GM21825 (cell line): Measurements from ENCODE around the gene DUSP5.

Experiments
- ATAC-seq: cut with Tn5 transposase; IDR thresholded peaks from one replicate; pipeline ENCODE4 v1.9.1; 2021; ENCODE audit warnings: mild to moderate bottlenecking, moderate library complexity; ENCODE audit not compliant: unreplicated experiment

DUSP5 gene

GRCh38 chr10:110535958-110536891, 38.5 kb downstream of the DUSP5 start:
- ATAC-seq, result peak; percentile 88

GRCh38 chr10:110539091-110539490, 41.4 kb downstream of the DUSP5 start:
- ATAC-seq, result no peak

- no peak for ATAC-seq
Measured at GRCh38 chr10:110540031-110540430, 42.3 kb downstream of the DUSP5 start.

GRCh38 chr10:110544958-110545537, 47.3 kb downstream of the DUSP5 start:
- no peak for ATAC-seq

- no peak for ATAC-seq
Measured at GRCh38 chr10:110546077-110546476, 48.4 kb downstream of the DUSP5 start.

GRCh38 chr10:110546499-110547110, 48.9 kb downstream of the DUSP5 start:
- no peak for ATAC-seq

GRCh38 chr10:110547139-110547761, 49.5 kb downstream of the DUSP5 start:
- peak; percentile 54 for ATAC-seq

- no peak for ATAC-seq
Measured at GRCh38 chr10:110548002-110548401, 50.3 kb downstream of the DUSP5 start.

GRCh38 chr10:110549211-110549610, 51.5 kb downstream of the DUSP5 start:
- ATAC-seq, result no peak

- ATAC-seq, result no peak
Measured at GRCh38 chr10:110553905-110554304, 56.2 kb downstream of the DUSP5 start.

- ATAC-seq, result no peak
Measured at GRCh38 chr10:110556296-110556695, 58.6 kb downstream of the DUSP5 start.

- ATAC-seq, result peak; percentile 60
Measured at GRCh38 chr10:110556969-110557601, 59.4 kb downstream of the DUSP5 start.

- ATAC-seq, result no peak
Measured at GRCh38 chr10:110558041-110558440, 60.3 kb downstream of the DUSP5 start.

GRCh38 chr10:110560012-110560411, 62.3 kb downstream of the DUSP5 start:
- ATAC-seq, result no peak
